Measurements from ENCODE around the gene TSPO2.
"Not testable (repeated sequence)": the region's sequence is repeated elsewhere in the genome, so short reads cannot be mapped to it uniquely, and the experiment has no call there.

TSPO2 gene, protein sequence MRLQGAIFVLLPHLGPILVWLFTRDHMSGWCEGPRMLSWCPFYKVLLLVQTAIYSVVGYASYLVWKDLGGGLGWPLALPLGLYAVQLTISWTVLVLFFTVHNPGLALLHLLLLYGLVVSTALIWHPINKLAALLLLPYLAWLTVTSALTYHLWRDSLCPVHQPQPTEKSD

DNA sequence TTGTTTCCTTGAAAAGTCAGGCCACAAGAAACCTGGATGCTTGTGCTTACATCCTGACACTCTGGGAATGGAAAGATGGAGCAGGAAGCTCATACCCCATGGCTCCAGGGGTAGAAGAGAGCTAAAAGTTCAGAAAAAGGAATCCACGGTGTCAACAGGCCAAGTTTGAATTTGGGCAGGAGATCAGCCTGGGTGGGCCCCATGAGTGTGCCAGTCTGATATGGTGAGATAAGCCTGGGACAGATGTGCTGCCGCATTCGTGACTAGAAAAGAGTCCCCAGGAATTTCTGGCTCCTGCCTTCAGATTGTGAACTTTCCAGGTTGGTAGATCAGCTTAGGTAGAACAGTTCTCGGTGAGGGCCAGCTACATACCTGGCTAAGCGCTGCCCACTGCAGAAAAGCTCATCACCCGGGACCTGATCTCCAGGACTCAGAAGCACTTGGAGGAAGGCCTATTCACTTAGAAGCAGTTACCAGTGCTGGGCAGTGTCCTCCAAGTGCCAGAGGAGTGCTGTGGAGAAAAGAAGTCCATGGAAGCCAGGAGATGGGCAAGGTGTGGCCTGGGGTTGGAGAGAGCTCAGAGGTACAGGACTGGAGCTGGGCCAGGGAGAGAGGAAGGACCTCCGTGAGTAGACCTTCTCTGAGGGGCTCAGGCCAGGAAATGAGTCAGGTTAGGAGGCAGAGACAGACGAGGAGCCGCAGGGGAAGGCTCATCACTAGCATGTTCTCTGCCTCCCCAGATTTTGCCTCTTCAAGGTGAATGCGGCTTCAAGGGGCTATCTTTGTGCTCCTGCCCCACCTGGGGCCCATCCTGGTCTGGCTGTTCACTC lies at the start of gene TSPO2:
Gene TSPO2 (plus strand): TSS at position 242 of the 830 bp plus-strand sequence. CDS start 519 bp downstream, at position 761.
- DNase-seq: no peak

DNA sequence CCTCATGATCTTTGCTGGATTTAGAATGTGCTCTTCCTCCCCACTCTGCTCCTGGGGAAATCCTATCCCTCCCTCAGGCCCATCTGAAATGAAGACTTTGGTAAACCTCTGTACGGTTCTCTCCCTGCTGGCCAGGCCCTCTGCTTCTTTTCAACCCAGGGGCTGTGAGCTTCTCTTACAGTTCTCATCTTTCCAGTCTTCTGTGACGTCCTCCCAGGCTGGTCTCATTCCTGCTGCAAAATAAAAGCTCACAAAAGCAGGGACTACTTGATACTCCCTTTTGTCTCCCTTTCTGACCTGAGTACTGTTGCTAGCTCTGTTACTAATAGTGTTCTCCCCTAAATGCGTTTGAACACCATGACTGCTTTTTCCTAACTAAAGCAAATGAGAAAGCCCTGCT lies 49.5 kb upstream of the TSPO2 start:
- no peak for DNase-seq

DNA sequence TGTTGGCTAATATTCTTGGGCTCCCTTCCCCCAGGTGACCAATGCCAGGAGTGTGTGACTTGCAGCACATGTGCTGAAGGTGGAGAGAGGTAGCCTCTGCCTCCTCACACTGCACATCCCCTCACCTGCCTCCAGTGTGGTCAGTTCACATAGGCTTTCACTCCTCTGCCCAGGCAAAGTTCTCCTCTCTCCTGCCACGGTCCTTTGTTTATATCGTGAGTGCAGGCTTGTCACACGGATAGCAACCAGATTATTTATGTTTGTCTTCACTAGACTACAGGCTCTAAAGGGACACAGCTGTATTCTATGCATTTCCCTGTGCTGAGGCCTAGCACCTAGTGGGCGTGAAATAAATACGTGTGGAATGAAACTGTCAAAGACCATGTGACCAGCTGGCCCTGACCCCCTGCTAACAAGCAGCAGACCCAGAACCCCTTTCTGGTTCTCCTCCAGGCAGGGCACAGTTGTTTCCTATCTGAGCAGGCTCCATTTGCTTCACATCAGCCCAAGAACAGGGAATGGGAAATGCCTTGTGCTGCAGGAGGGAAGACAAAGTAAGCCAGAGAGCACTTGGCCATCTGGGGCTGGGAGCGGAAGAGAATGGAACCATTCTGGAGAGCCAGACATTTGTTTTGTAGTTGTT lies 45.6 kb upstream of the TSPO2 start:
- peak in 1 of 14 donors; percentile 18 for DNase-seq

DNA sequence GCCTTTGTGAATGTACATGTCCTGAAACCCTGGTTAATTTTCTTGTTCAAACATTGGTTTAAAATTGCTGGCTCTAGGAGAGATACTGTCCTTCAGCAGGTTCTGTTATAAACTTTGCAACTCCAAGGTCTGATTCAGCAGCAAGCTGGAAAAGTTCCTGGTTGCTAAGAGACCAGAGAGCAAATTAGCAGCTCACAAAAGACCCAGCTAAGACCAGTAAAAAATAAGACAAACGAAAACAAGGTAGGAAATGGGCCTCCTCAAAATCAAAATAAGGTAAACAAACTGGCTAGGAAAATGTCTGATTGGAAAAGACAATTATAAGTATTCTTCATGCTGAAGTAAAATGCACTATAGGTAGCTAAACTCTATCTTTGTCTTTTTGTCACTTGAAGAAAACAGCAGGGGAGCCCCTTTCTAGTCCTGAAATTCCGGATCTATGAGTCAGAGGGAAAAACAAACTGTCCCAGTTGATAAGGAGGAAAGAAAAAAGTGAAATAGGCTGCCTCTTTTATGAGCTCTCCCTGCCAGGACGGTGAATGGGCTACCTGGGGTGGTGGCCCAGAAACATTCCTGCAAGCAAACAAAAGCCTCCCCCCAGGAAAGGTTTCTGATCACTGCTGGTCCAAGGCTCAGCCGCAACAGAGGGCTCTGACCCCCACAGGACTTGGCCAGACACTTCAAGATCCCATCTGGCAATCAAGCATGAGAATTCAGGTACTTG lies 44.9 kb upstream of the TSPO2 start:
- DNase-seq: no peak

DNA sequence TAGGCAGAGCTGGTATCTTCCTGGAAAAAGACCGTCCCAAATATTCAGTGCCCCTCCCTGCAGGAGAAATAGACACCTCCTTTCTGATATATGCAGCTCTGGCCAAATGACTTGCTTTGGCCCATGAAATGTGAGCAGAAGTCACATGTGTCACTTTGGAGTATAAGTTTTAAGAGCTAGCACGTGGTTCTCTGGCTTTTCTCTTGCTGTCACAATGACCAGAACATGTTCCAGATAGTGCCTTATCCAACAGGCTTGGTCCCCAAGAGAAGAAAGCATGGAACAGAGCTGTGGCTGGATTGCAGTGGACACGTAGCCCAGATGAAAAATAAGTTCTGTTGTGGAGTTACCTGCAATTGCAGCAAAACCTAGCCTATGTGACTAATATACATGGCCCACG lies 43.6 kb upstream of the TSPO2 start:
- no peak for DNase-seq

DNA sequence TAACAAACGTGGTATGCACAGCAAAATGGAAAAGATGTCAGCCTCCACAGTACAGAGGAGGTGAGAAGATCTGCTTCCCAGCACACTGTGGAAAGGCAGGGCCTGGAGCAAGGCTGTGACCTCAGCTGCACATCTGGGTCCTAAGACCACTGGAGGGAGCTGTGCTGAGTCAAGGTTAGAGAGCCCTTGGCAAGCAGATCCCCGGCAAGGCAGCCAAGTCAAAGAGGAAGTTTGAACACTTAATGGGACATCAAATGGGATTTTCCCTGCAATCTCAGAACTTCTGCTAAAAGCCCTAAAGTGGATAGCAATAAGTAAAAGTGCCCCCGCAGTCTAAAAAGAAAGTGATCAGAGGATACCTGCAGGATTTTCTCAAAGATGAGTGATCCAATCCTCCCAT lies 42.7 kb upstream of the TSPO2 start:
- peak in 2 of 14 donors; percentile 4 to 7 for DNase-seq

DNA sequence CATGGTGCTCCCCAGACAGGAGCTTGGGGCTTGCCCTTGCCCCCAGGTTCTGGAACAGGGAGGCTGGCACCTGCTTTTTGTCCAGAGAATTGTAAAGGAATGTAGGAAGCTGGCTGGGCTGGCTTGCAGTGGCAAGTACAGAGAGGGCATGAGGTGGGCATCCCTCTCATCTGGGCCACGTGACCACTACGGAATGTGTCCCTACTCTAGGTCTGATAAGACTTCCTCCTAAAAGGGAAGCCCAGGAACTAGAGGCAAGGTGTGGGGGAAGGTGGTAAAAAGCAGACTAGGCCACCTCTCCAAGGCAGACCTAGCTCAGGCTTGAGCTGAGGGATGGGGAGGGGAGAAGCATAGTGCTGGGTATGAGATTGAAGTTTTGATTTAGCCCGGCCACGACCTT lies 42.0 kb upstream of the TSPO2 start:
- no peak for DNase-seq

DNA sequence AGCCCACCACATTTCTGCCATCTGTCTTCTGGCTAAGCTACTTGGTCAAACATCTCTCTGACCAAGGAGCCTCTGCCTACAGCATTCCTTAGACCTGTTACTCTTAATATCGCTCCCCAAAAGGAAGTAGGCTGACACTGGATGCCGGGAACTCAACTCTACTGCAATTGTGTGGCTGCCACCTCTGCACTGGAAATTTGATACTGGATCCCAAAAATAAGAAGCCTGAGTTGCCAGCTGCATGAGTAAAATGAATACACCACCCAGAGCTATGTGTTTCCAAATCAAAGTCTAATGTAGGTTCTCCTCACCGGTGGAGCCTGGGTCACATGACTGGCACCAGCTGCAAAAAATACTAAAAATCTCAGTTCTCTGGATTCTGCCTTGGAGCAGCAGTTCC lies 40.1 kb upstream of the TSPO2 start:
- DNase-seq: no peak

DNA sequence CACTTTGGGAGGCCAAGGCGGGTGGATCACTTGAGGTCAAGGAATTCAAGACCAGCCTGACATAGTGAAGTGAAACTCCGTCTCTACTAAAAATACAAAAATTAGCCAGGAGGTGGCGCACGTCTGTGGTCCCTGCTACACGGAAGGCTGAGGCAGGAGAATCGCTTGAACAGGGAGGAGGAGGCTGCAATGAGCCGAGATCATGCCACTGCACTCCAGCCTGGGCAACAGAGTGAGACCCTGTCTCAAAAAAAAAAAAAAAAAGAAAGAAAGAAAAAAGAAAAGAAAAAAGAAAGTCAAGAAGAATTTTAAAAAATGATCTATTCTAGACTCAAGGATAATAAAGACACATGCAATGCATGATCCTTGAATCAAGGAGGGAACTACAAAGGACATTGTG lies 36.0 kb upstream of the TSPO2 start:
- DNase-seq: peak in 1 of 14 donors; percentile 5

DNA sequence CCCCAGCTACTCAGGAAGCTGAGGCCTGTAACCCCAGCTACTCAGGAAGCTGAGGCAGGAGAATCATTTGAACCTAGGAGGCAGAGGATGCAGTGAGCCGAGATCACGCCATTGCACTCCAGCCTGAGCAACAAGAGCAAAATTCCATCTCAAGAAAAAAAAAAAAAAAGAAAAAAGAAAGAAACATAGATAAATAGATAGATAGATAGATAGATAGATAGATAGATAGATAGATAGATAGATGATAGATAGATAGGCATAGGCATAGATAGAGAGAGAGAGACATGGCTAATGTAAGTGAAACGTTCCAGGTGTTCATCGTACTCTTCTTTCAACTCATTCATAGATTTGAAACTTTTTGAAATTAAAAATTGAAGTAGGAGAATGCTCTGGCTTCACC lies 35.3 kb upstream of the TSPO2 start:
- DNase-seq: not testable (repeated sequence)

DNA sequence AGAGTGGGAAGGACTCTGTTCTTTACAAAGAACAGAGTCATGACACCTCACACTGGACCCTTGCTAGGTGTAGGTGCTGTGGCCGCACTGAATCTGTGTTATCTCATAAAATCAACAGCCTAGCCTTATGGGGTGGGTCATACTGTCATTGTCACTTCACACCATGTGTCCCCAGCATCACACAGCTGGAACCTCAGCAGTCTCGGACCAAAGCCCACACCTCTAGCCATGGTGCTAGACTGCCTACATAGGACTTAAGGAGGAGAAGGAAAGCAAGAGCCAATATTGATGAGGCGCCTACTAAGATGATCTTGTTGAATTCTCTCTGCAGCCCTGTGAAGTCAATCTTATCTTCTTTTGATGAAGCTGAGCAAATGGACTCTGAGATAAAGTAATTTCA lies 34.3 kb upstream of the TSPO2 start:
- DNase-seq: no peak

DNA sequence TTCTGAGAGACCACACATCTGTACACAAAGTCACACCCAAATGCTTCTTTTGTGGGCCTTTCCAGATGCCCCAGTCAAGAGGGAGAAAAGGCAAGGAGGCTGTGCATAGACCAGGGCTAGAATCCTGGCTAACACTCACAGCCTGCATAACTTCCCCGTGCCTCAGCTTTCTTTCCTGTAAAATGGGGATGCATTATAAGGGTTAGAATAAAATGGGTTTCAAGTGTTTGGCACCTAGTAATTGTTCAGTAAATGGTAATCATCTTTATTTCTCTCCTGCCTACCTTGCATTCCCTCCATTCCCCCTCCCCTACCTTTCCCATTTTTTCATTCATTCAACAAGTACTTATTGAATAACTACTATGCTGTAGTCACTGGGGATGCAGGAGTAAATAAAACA lies 32.6 kb upstream of the TSPO2 start:
- no peak for DNase-seq

DNA sequence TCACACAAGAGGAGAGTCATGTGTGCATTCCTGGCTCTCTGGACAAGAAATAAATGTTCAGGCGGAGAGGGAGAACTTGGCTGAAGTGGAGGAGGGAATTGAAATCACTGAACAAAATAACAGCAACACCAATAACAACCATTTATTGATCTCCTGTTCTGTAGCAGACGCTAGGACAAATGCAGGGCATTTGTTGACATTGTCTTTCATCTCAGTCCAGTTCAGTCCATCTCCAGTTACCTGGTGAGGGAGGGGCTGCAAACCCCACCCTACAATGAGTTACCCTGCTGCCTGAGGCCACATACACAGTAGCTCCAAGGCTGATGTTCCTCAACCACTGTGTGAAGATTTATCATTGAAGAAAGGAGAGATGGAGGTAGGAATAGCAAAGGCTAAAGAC lies 30.6 kb upstream of the TSPO2 start:
- no peak for DNase-seq

DNA sequence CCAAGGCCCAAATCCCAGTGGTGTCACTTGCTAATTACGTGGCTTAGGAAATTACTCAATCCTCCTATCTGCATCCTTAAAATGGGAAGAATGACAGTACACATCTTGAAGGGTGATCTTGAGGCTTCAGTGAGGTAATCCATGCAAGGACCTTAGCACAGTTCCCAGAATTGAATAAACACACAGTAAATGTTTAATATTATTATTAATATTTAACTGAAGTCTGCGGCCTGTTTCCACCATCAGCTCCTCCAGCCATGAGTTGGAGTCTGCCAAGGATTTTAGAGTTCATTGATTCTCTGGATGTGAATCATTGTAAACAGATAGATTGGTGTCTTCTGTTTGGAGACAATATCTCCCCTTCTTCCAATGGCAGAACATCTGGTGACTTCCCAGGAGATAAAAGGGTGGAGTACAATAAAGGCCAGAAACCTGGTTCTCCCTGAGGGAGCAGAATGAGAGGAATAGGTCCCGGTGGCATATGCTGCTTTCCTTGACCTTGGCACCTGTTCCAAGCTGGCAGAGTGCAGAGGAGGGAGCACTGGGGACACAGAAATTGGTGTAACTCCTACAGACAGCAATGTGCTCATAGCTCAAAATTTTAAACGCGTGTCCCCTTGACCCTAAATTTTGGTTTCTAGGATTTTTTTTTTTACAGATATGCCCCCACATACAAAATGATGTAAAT lies 28.7 kb upstream of the TSPO2 start:
- no peak for DNase-seq

DNA sequence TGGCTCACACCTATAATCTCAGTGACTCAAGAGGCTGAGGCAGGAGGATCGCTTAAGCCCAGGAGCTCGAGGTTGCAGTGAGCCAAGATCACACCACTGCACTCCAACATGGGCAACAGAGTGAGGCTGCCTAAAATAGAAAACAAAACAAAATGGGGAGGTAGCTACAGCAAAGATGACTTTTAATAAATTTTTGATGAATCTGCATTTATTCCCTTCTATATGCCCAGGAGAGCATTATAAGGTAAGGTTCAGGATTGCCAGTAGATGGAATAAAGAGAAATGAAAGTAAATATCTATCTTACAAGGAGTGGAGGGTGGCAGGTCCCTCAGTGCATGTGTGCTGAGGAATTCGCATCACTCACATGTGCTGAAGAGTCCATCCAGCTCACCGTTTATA lies 27.5 kb upstream of the TSPO2 start:
- DNase-seq: no peak

DNA sequence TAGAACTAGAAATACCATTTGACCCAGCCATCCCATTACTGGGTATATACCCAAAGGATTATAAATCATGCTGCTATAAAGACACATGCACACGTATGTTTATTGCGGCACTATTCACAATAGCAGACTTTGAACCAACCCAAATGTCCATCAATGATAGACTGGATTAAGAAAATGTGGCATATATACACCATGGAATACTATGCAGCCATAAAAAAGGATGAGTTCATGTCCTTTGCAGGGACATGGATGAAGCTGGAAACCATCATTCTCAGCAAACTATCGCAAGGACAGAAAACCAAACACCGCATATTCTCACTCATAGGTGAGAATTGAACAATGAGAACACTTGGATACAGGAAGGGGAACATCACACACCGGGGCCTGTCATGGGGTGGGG lies 26.4 kb upstream of the TSPO2 start:
- not testable (repeated sequence) for DNase-seq

DNA sequence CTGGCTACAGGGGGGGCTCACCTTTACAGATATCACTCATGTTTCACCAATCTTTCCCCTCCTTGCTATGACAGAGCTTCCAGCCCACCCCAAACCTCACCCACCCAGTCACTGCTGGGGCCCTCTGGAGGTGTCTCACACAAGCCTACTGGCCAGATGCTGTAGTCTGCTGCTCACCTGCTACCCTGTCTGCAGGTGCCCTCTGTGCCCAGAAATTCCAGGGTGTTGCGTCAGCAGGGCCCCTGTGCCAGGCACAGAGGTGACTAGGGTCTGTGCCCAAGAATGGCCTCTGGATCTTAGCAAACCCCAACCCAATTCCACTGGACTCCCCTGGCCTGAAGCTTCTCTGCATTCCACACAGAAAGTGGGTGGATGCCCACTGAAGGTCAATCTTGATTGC lies 24.6 kb upstream of the TSPO2 start:
- no peak for DNase-seq

DNA sequence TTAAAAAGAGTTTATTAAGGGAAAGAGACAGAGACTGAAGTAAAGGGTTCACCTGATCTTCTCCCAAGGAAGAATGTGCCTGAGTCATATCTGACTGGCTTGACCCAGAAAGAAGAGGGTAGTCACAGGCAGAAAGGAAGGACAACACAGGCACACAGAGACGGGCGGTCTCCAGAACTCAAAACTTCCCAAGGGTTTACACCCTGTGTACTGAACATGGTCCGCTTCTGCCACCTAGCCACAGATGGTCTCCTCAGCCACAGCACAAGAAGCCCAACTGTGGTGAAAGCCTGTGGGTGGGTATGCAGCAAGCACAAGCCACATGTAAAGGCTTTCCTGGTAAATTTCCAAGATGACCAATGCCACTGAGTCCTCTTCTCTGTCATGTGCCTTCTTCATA lies 20.4 kb upstream of the TSPO2 start:
- no peak for DNase-seq

DNA sequence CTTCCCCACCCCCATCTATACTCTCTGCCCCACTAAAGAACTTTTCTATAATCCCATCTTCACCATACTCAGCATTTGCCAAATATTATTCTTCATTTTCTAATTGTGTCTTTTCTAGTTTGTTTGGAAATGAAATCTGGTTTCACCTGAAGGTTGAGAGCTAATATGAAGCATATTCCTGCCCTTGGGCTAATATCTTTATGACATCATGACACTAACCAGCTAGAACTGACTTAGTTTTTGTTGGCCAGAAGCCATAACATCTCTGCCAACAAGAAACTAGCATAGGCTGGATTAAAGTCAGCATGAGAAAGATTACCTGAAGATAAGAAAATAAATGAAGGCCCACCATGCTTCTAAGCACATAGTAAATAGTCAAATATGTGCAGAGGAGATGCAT lies 20.0 kb upstream of the TSPO2 start:
- no peak for DNase-seq

DNA sequence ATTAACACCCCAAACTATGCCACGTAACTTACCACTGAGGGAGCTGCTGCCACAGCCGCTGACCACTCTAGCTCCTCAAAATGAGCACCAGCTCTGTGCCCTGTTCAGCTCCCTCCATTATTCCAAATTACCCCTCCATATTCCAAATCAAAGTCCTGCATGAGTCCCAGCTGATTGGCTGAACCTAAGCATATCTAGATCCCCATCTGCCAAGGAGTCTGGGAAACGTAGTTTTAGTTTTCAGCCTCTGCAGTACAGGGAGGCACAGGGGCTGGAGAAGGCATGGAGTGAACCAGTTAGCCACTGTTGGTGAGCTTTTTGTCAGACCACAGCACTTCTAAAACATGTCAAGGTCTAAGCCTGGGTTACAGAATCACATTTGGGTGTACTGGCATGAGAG lies 19.2 kb upstream of the TSPO2 start:
- no peak for DNase-seq

DNA sequence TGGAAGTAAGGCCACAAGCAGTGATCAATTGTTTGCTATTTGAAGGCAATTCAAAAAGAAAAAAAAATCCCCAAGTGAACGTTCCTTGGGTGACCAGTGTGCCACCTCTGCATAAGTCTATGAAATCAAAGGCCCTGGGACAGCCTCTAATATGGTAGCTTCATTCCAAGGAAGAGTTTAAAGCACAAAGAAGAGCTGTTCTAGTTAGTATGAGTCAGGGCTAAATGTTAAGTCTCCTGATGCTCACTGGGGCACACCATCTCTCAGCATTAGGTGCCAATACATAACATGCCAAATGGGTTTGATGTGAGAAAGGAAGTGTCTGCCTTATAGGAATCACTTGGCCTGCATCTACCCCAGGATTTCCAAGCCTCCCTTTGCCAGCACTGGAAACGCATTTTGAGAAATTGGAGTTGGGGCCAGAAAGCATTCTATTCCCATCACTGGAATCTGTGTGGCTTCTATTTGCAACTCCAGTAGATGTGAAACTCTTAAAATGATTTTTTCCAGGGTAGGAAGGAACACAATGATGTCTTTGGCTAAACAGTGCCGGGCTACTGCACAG lies 16.2 kb upstream of the TSPO2 start:
- DNase-seq: no peak

DNA sequence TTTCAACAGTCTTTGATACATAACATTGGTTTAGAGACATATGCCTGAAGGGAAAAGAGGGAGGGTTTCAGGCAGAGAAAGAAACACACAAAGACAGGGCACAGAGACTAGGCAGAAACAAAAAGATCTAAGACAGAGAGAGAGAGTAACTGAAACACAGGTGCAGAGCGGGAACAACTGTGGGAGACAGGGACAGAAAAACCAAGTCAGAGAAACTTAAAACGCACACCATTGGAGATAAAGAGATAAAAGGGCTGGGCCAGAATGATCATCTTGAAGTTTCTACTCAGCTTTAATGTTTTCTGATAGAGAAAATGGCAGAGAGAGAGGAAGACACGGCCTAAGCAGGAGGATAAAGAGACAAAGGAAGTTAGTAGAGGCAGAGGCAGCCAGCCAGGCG lies 15.0 kb upstream of the TSPO2 start:
- no peak for DNase-seq

All from C1 segment of cervical spinal cord (tissue), 14 donors.